BLaER1 treated with 17β-estradiol and CSF1 and Interleukin-3, amounts not matched to agents 10 nM and 100 nM (cell line): Measurements from ENCODE around the gene AURKB.

ENCODE experiments used
- H3K27ac ChIP-seq, 11 experiments: shearing (Covaris generic); formaldehyde crosslinking; 2 replicates each; pipeline ENCODE4 v1.8.1; 2022
- H3K27me3 ChIP-seq, 11 experiments: shearing (Covaris generic); formaldehyde crosslinking; 2 replicates each; pipeline ENCODE4 v1.8.1; 2022
- H3K36me3 ChIP-seq, 11 experiments: shearing (Covaris generic); formaldehyde crosslinking; 2 replicates each; pipeline ENCODE4 v1.8.1; 2022
- H3K4me1 ChIP-seq, 10 experiments: shearing (Covaris generic); formaldehyde crosslinking; 2 replicates each; pipeline ENCODE4 v1.8.1; 2022
- H3K4me2 ChIP-seq, 11 experiments: shearing (Covaris generic); formaldehyde crosslinking; 2 replicates each; pipeline ENCODE4 v1.8.1; 2022
- H3K4me3 ChIP-seq, 10 experiments: shearing (Covaris generic); formaldehyde crosslinking; 2 replicates each; pipeline ENCODE4 v1.8.1; 2022
- H3K9ac ChIP-seq, 11 experiments: shearing (Covaris generic); formaldehyde crosslinking; 2 replicates each; pipeline ENCODE4 v1.8.1; 2022
- H3K9me3 ChIP-seq, 11 experiments: shearing (Covaris generic); formaldehyde crosslinking; replicated peaks in 1 of 11; 2 replicates each; pipeline ENCODE4 v1.8.1; 2022
- H4K20me1 ChIP-seq, 11 experiments: shearing (Covaris generic); formaldehyde crosslinking; 2 replicates each; pipeline ENCODE4 v1.8.1; 2022
- Cebpa-rat ChIP-seq, 11 experiments: shearing (Covaris generic); IDR thresholded peaks; 2 replicates each; pipeline ENCODE4 v1.8.1; 2022

Gene AURKB

GRCh38 chr17:8162997-8163977 lies 47.1 kb downstream of the AURKB start:
- Histone ChIP-seq H3K27me3 (no peaks in the 10 kb centered on the region), H3K9me3 (no peaks in the 10 kb centered on the region), H3K4me3 (peak overlapping the region; percentile 92 to 100 (median 100)), H4K20me1 (peaks cover 10 to 37% (median 26%) of the 10 kb centered on the region in 11 experiments; a peak in 17 of 22 replicates), H3K27ac (peak overlapping the region; percentile 93 to 100 (median 98)), H3K9ac (peak overlapping the region; percentile 96 to 100 (median 99)), H3K4me2 (peak overlapping the region; percentile 82 to 100 (median 95)), H3K36me3 (peaks cover 13 to 26% (median 21%) of the 10 kb centered on the region in 11 experiments; a peak in 20 of 22 replicates), H3K4me1 (peaks cover 51 to 61% (median 55%) of the 10 kb centered on the region in 10 experiments)
- TF ChIP-seq Cebpa-rat (IDR thresholded peaks at IDR 0.05), result no peak

GRCh38 chr17:8162233-8162996 lies 48.0 kb downstream of the AURKB start, which contains the start of gene VAMP2:
VAMP2 (minus strand) TSS chr17:8162948; CDS start chr17:8162879, 69 bp downstream.
- H3K9me3 ChIP-seq, result no peaks in the 10 kb centered on the region
- no peak for TF ChIP-seq Cebpa-rat (IDR thresholded peaks at IDR 0.05)
- H3K9ac ChIP-seq, result peak within 1 kb of the TSS; percentile 96 to 100 (median 99)
- H3K4me1 ChIP-seq, result peaks cover 51 to 65% (median 61%) of the 10 kb centered on the region in 10 experiments
- H4K20me1 ChIP-seq, result peaks cover 10 to 37% (median 26%) of the 10 kb centered on the region in 11 experiments; a peak in 17 of 22 replicates
- peak within 1 kb of the TSS; percentile 92 to 100 (median 100) for H3K4me2 ChIP-seq
- H3K27ac ChIP-seq, result peak within 1 kb of the TSS; percentile 93 to 100 (median 98)
- no peaks in the 10 kb centered on the region for H3K27me3 ChIP-seq
- peak within 1 kb of the TSS; percentile 92 to 100 (median 100) for H3K4me3 ChIP-seq
- peaks cover 13 to 30% (median 21%) of the 10 kb centered on the region in 11 experiments; a peak in 20 of 22 replicates for H3K36me3 ChIP-seq

GRCh38 chr17:8161289-8162232 lies 48.8 kb downstream of the AURKB start:
- Histone ChIP-seq H3K4me2 (peak overlapping the region; percentile 92 to 100 (median 100)), H3K27ac (peak overlapping the region; percentile 93 to 100 (median 98)), H3K4me1 (peaks cover 57 to 71% (median 67%) of the 10 kb centered on the region in 10 experiments), H3K27me3 (no peaks in the 10 kb centered on the region), H3K9me3 (no peaks in the 10 kb centered on the region), H3K4me3 (peak overlapping the region; percentile 92 to 100 (median 100)), H4K20me1 (peaks cover 10 to 37% (median 26%) of the 10 kb centered on the region in 11 experiments; a peak in 17 of 22 replicates), H3K9ac (peak overlapping the region; percentile 96 to 100 (median 99)), H3K36me3 (peaks cover 13 to 30% (median 21%) of the 10 kb centered on the region in 11 experiments; a peak in 20 of 22 replicates)
- no peak for TF ChIP-seq Cebpa-rat (IDR thresholded peaks at IDR 0.05)

GRCh38 chr17:8160741-8161221 lies 49.6 kb downstream of the AURKB start:
- H3K4me2 ChIP-seq, result peak overlapping the region; percentile 92 to 100 (median 100)

GRCh38 chr17:8160224-8160577 lies 50.2 kb downstream of the AURKB start:
- peak overlapping the region; percentile 92 to 100 (median 100) for H3K4me2 ChIP-seq

More at GRCh38 chr17:8160741-8161221, 49.6 kb downstream of the AURKB start:
- TF ChIP-seq Cebpa-rat (IDR thresholded peaks at IDR 0.05), result no peak
- Histone ChIP-seq H3K36me3 (peaks cover 13 to 30% (median 21%) of the 10 kb centered on the region in 11 experiments; a peak in 20 of 22 replicates), H4K20me1 (peaks cover 10 to 37% (median 26%) of the 10 kb centered on the region in 11 experiments; a peak in 17 of 22 replicates), H3K27me3 (no peaks in the 10 kb centered on the region), H3K9me3 (no peaks in the 10 kb centered on the region), H3K4me1 (peaks cover 61 to 75% (median 70%) of the 10 kb centered on the region in 10 experiments), H3K27ac (peak overlapping the region; percentile 24 to 100 (median 43); a peak in 20 of 22 replicates), H3K9ac (peak overlapping the region; percentile 55 to 100 (median 99); a peak in 21 of 22 replicates), H3K4me3 (peak overlapping the region; percentile 92 to 100 (median 100))

GRCh38 chr17:8159459-8160223 lies 50.7 kb downstream of the AURKB start:
- no peak for TF ChIP-seq Cebpa-rat (IDR thresholded peaks at IDR 0.05)
- H3K4me2 ChIP-seq, result peak overlapping the region; percentile 92 to 100 (median 100); a peak in 20 of 22 replicates
- H3K27ac ChIP-seq, result peak overlapping the region in 3 of 11 experiments; percentile 6 to 38 (median 15); a peak in 2 of 22 replicates
- no peaks in the 10 kb centered on the region for H3K27me3 ChIP-seq
- no peak overlapping the region; a peak in 2 of 20 replicates for H3K4me3 ChIP-seq
- no peaks in the 10 kb centered on the region for H3K9me3 ChIP-seq
- peaks cover 13 to 30% (median 21%) of the 10 kb centered on the region in 11 experiments; a peak in 20 of 22 replicates for H3K36me3 ChIP-seq
- H3K4me1 ChIP-seq, result peaks cover 68 to 80% (median 76%) of the 10 kb centered on the region in 10 experiments
- peak overlapping the region in 10 of 11 experiments; percentile 10 to 100 (median 55); a peak in 13 of 22 replicates for H3K9ac ChIP-seq
- H4K20me1 ChIP-seq, result peaks cover 10 to 44% (median 26%) of the 10 kb centered on the region in 11 experiments; a peak in 17 of 22 replicates

More at GRCh38 chr17:8160224-8160577, 50.2 kb downstream of the AURKB start:
- no peak for TF ChIP-seq Cebpa-rat (IDR thresholded peaks at IDR 0.05)
- H3K9me3 ChIP-seq, result no peaks in the 10 kb centered on the region
- no peaks in the 10 kb centered on the region for H3K27me3 ChIP-seq
- peak overlapping the region; percentile 55 to 100 (median 99); a peak in 18 of 22 replicates for H3K9ac ChIP-seq
- H4K20me1 ChIP-seq, result peaks cover 10 to 41% (median 26%) of the 10 kb centered on the region in 11 experiments; a peak in 17 of 22 replicates
- peaks cover 66 to 80% (median 76%) of the 10 kb centered on the region in 10 experiments for H3K4me1 ChIP-seq
- peak overlapping the region; percentile 92 to 100 (median 100); a peak in 14 of 20 replicates for H3K4me3 ChIP-seq
- peak overlapping the region in 6 of 11 experiments; percentile 23 to 100 (median 45); a peak in 7 of 22 replicates for H3K27ac ChIP-seq
- H3K36me3 ChIP-seq, result peaks cover 13 to 30% (median 21%) of the 10 kb centered on the region in 11 experiments; a peak in 20 of 22 replicates
